Tibial artery (tissue), 4 donors: Measurements from ENCODE around the gene ZNF407.

Experiments
- DNase-seq, 2 donors: peaks; one replicate each; pipeline ENCODE4 v3.0.0-alpha.2; 2019
- H3K27ac ChIP-seq, 2 donors: fragments of 200-600 bp; sonication (generic) in 1 of 2; 1 replicate in 1 of 2; 2 replicates in 1 of 2; pipeline ENCODE4 v1.5.1; 2018 to 2019; ENCODE audit warnings: mild to moderate bottlenecking in 1 of 2
- H3K27me3 ChIP-seq, 2 donors: fragments of 200-600 bp; sonication (generic) in 1 of 2; one replicate each; pipeline versions ENCODE4 v1.5.1 to v1.6.0; 2016 to 2019
- H3K36me3 ChIP-seq, 3 donors: fragments of 200-600 bp; sonication (generic) in 2 of 3; one replicate each; pipeline ENCODE4 v1.5.1; 2016 to 2019; ENCODE audit warnings: mild to moderate bottlenecking in 2 of 3
- H3K4me1 ChIP-seq, 4 donors: fragments of 200-600 bp; sonication (generic) in 2 of 4; 1 replicate in 3 of 4; 2 replicates in 1 of 4; pipeline ENCODE4 v1.5.1; 2016 to 2019
- H3K4me3 ChIP-seq, 2 donors: fragments of 200-600 bp; sonication (generic) in 1 of 2; 1 replicate in 1 of 2; 2 replicates in 1 of 2; pipeline ENCODE4 v1.5.1; 2018 to 2019; ENCODE audit warnings: mild to moderate bottlenecking in 2 of 2
- H3K9me3 ChIP-seq, 3 donors: fragments of 200-600 bp; sonication (generic) in 1 of 3; one replicate each; pipeline ENCODE4 v1.5.1; 2016 to 2019
- CTCF ChIP-seq, 2 experiments: fragments of 200-600 bp in 1 of 2; fragments of 450-650 bp in 1 of 2; IDR thresholded peaks; one replicate each; pipeline ENCODE4 v1.5.1; 2017 to 2019; ENCODE audit warnings: antibody characterized with exemption in 2 of 2, mild to moderate bottlenecking in 1 of 2, moderate library complexity in 1 of 2
- intact Hi-C: fragments of 100-400 bp; cut with DNase I; formaldehyde crosslinking; loops from one replicate; pipeline ENCODE4 v1.15.0; 2023; ENCODE audit warnings: low total_unique reads

ZNF407 gene

DNA sequence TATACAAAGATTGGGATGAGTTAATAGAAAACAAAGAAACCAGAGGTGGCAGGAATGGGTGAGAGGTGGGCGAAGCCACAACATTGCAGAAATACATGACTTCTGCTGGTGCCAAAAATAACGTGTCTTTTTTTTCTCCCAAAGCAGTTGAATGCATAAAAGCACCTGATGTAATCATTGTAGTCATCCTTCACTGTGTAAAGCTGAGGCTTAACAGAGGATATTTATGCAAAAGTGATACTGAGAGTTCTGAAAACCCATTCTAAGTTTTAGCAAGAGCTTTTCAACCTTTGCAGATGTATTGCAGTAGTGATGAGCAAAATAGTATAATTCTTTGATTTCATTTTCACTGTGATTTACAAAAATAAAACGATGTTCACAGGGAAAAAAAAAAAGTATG lies 438.3 kb downstream of the ZNF407 start:
- intact Hi-C loops, result no loop called here
- Histone ChIP-seq H3K36me3 (no peaks in the 10 kb centered on the region), H3K27ac (no peak overlapping the region), H3K9me3 (no peaks in the 10 kb centered on the region), H3K27me3 (no peaks in the 10 kb centered on the region), H3K4me1 (no peaks in the 10 kb centered on the region), H3K4me3 (no peak overlapping the region)
- no peak for TF ChIP-seq CTCF (IDR thresholded peaks at IDR 0.05)
- DNase-seq, result no peak

DNA sequence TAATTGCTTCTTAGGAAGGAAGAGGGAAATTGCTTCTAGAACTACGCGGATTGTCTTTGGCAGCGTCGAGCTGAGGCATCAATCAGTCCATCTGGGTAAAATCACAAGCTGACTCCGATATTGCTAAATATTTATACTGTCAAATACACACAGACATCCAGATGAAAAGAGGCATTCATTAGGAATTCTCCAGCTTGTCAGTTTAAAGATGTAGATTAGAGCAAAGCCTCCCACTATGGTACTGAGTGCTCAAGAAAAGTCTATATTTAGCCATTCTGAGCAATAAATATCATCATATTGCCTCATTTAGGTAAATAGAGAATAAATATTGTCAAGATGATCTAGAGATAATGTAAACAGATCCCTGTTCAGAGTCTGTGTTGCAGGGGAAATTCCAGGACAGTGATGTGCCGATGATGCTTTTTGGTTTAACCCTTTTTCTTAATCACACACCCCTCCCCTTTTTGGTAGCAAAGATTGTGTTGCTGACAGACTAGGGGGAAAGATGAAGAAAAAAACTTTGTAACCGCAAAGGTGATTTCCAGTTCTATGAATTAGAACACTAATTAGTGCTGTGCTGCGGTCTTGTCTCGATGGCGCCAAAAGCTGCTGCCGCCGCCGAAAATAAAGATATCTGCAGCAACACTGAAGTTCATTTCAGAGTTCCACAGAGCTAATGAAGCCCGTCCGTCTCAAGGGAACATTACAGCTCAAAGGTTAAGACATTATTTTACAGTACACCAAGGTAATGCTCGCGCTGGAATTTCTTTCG lies 439.4 kb downstream of the ZNF407 start:
- Histone ChIP-seq H3K4me3 (no peak overlapping the region), H3K36me3 (no peaks in the 10 kb centered on the region), H3K27me3 (no peaks in the 10 kb centered on the region), H3K9me3 (no peaks in the 10 kb centered on the region), H3K27ac (no peak overlapping the region), H3K4me1 (no peaks in the 10 kb centered on the region)
- no peak for TF ChIP-seq CTCF (IDR thresholded peaks at IDR 0.05)
- intact Hi-C loops, result no loop called here
- no peak for DNase-seq

- H3K27me3 ChIP-seq, result no peaks in the 10 kb centered on the region
- H3K9me3 ChIP-seq, result no peaks in the 10 kb centered on the region
- DNase-seq, result no peak
- no peaks in the 10 kb centered on the region for H3K4me1 ChIP-seq
- TF ChIP-seq CTCF (IDR thresholded peaks at IDR 0.05), result no peak
- intact Hi-C loops, result no loop called here
- H3K36me3 ChIP-seq, result peaks cover 0 to 1% (median 0%) of the 10 kb centered on the region in 3 donors
- H3K4me3 ChIP-seq, result no peak overlapping the region
- H3K27ac ChIP-seq, result no peak overlapping the region
Observed at GRCh38 chr18:75037689-75037955, 440.0 kb downstream of the ZNF407 start.

GRCh38 chr18:75041586-75041985 lies 443.9 kb downstream of the ZNF407 start:
- intact Hi-C loops, result no loop called here
- H3K27ac ChIP-seq, result no peak overlapping the region
- DNase-seq, result no peak

DNA sequence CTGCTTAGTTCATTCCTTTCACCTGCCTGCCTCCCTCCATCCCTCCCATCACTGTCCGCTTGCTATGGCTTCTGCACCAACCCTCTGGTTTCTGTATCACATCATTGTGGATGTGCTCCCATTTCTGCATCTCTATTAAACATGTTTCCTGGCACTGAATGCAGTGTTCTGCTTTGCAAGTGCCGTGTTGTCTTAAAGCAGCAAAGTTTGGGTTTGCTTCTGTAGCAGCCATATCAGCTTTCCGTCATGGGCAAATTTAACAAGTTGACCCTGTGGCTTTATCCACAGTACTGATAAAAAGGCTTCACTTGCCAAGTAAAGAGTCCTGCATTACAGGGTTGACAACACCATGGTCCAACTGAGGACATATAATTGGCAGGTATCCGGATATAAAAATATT lies 445.8 kb downstream of the ZNF407 start:
- Histone ChIP-seq H3K27me3 (no peaks in the 10 kb centered on the region), H3K4me3 (no peak overlapping the region), H3K27ac (no peak overlapping the region), H3K36me3 (peaks cover 0 to 3% (median 0%) of the 10 kb centered on the region in 3 donors), H3K9me3 (no peaks in the 10 kb centered on the region), H3K4me1 (no peaks in the 10 kb centered on the region)
- intact Hi-C loops, result no loop called here
- DNase-seq, result no peak
- no peak for TF ChIP-seq CTCF (IDR thresholded peaks at IDR 0.05)

More at GRCh38 chr18:75041586-75041985, 443.9 kb downstream of the ZNF407 start:
- no peaks in the 10 kb centered on the region for H3K9me3 ChIP-seq
- H3K27me3 ChIP-seq, result no peaks in the 10 kb centered on the region
- no peaks in the 10 kb centered on the region for H3K4me1 ChIP-seq
- H3K4me3 ChIP-seq, result no peak overlapping the region
- peak in 1 of 2 experiments; percentile 11 for TF ChIP-seq CTCF (IDR thresholded peaks at IDR 0.05)
- H3K36me3 ChIP-seq, result peaks cover 0 to 3% (median 0%) of the 10 kb centered on the region in 3 donors

DNA sequence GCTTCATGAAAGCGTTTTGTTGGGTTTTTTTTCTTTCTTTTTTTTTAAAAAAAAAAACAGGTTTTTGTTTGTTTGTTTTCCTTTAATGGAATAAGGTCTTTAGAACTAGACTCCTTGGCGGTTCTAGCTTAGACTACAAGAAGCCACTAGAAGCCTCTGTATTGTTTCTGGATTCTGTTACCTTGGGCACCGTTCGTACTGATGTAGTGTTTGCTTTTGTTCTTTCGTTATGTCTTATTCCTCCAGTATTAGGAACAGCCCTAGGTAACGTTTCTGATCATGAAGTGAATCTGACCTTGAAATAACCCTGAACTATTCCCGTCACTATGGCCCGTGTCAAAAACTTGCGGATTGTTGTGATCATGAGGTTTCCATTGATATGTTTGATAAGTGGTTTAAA lies 446.6 kb downstream of the ZNF407 start:
- no peak overlapping the region for H3K4me3 ChIP-seq
- intact Hi-C loops, result no loop called here

More for the DNA sequence above, 446.6 kb downstream of the ZNF407 start:
- Histone ChIP-seq H3K4me1 (no peaks in the 10 kb centered on the region), H3K9me3 (no peaks in the 10 kb centered on the region), H3K27ac (no peak overlapping the region), H3K36me3 (peaks cover 0 to 3% (median 0%) of the 10 kb centered on the region in 3 donors), H3K27me3 (no peaks in the 10 kb centered on the region)
- TF ChIP-seq CTCF (IDR thresholded peaks at IDR 0.05), result no peak
- DNase-seq, result no peak
